GM10248 (cell line): Measurements from ENCODE around the gene RUNX1.

Source experiments
- CTCF ChIA-PET: fragments of 300-600 bp; sonication (Branson Sonifier 250); formaldehyde crosslinking; extraction: SDS; loops from one replicate; lab custom pipeline; 2021; ENCODE audit warnings: antibody characterized with exemption; lab: Yijun Ruan, JAX
- POLR2A ChIA-PET: fragments of 350-650 bp; sonication (Branson Sonifier 250); formaldehyde crosslinking; extraction: SDS; loops from one replicate; lab custom pipeline; 2020; ENCODE audit warnings: antibody characterized with exemption; lab: Yijun Ruan, JAX
- DNase-seq: peaks from one replicate; pipeline ENCODE4 v3.0.0; 2012; ENCODE audit errors: extremely low spot score
- CTCF ChIP-seq: IDR thresholded peaks from 2 replicates; pipeline ENCODE4 v1.5.1; 2012; ENCODE audit warnings: mild to moderate bottlenecking, low read depth; ENCODE audit errors: extremely low read depth, missing control alignments, control extremely low read depth

Gene RUNX1

GRCh38 chr21:35011681-35012080 is 37.4 kb downstream of the RUNX1 start:
- ChIA-PET CTCF (interaction anchor here (1.4 kb wide), 1 partner anchor 22 kb away, joined by 4 read pairs; no protein-coding TSS in a partner anchor), POLR2A (no interaction called here)
- no peak for DNase-seq
- TF ChIP-seq CTCF, result no peak

DNA sequence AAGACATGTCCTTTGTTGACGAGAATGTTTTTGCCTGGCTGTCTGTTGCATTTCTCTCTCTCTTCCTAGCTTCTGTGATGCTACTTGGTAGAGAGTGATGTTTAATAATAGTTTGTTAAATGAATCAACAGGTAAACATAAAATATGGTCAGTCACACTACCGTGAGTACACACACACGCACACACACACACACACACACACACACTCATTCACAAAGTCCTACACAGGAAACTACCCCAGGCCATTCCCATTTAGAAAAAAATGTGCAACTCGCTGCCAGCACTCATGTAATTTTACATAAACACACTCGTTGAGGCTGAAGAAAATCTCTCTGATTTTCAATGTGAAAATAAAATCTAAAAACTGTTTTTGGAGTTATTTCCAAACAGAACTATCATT is 38.7 kb downstream of the RUNX1 start:
- ChIA-PET POLR2A (no interaction called here), CTCF (interaction anchor here (0.9 kb wide), 1 partner anchor 29 kb away, joined by 3 read pairs; no protein-coding TSS in a partner anchor)
- TF ChIP-seq CTCF, result no peak
- DNase-seq, result no peak

DNA sequence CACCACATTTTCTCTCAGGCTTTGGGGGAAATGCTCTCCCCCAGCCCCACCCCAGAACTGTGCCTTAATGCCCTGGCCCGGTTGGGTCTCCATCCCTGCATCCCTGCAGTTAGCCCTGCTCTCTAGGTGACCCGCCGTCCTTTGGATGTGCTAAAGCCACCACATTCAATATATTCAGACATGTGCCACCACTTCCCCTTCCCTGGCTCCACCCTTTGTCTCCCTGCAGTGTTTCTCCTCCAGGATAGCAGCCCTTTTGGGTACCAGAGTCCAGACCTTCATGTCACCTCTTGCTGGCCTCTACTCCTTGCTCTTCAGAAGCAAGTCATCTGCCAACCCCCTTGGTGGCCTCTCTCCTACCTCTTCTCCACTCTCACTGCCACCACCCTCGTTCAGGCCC is 41.8 kb downstream of the RUNX1 start:
- no peak for DNase-seq
- TF ChIP-seq CTCF, result no peak
- ChIA-PET POLR2A (no interaction called here), CTCF (interaction anchor here (1.0 to 1.9 kb wide), 2 partner anchors 8 to 10 kb away, joined by 3 to 5 read pairs; no protein-coding TSS in a partner anchor)

DNA sequence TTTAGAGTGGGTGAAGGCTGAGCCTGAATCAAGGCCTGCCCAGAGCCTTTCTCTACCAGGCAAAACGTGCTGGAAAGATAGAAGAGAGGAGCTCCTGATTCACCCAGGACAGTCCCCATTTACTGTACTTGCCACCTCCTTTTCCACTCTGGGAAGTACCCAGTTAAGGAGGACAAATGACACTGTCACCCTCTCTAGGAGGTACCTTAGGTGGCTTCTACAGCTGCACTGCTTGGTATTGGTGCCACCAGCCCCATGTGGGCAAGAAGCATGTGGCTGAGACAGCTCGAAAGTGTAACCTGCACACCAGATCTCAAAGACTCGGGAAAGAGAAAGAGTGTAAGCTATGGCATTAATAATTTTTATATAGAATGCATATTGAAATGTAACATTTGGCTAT is 42.3 kb downstream of the RUNX1 start:
- no peak for DNase-seq
- CTCF ChIA-PET, result interaction anchor here (1.0 to 1.9 kb wide), 3 partner anchors 9 to 20 kb away, joined by 3 to 5 read pairs (median 3); no protein-coding TSS in a partner anchor
- no peak for TF ChIP-seq CTCF
- POLR2A ChIA-PET, result no interaction called here

- POLR2A ChIA-PET, result no interaction called here
- CTCF ChIA-PET, result interaction anchor here (1.0 to 1.9 kb wide), 3 partner anchors 10 to 19 kb away, joined by 3 to 5 read pairs (median 3); no protein-coding TSS in a partner anchor
- TF ChIP-seq CTCF, result no peak
- no peak for DNase-seq
These were observed 42.9 kb downstream of the RUNX1 start for GRCh38 chr21:35006248-35006647.

- POLR2A ChIA-PET, result no interaction called here
These were observed 43.4 kb downstream of the RUNX1 start for GRCh38 chr21:35005560-35006224.

More at GRCh38 chr21:35005560-35006224, 43.4 kb downstream of the RUNX1 start:
- no peak for TF ChIP-seq CTCF
- DNase-seq, result no peak
- CTCF ChIA-PET, result interaction anchor here (1.5 to 1.9 kb wide), 2 partner anchors 10 to 19 kb away, joined by 3 to 5 read pairs; no protein-coding TSS in a partner anchor
